Upper lobe of left lung (tissue), 6 donors: Measurements from ENCODE around the gene TRIM15. TPM values are rescaled to one million over a fixed set of nuclear protein-coding genes. Genes with fewer than 3 reads are reported as not detected.
"Not testable (repeated sequence)": the region's sequence is repeated elsewhere in the genome, so short reads cannot be mapped to it uniquely, and the experiment has no call there.

Source experiments
- ATAC-seq, 2 donors: fragments of 200-7000 bp; cut with Tn5 transposase; one replicate each; pipeline ENCODE4 v1.9.1; 2022; ENCODE audit warnings: mild to moderate bottlenecking in 2 of 2, moderate library complexity in 2 of 2; ENCODE audit not compliant: low FRiP score in 2 of 2
- DNase-seq, 2 donors: peaks; one replicate each; pipeline ENCODE4 v3.0.0-alpha.2; 2019 to 2020
- H3K27ac ChIP-seq, 4 donors: fragments of 200-600 bp; sonication (generic); one replicate each; pipeline ENCODE4 v1.5.1; 2016 to 2019
- H3K27me3 ChIP-seq, 4 donors: fragments of 200-600 bp; sonication (generic); one replicate each; pipeline ENCODE4 v1.5.1; 2017 to 2019
- H3K36me3 ChIP-seq, 4 donors: fragments of 200-600 bp; sonication (generic); one replicate each; pipeline ENCODE4 v1.5.1; 2016 to 2019
- H3K4me1 ChIP-seq, 4 donors: fragments of 200-600 bp; sonication (generic); one replicate each; pipeline ENCODE4 v1.5.1; 2018 to 2019
- H3K4me3 ChIP-seq, 4 donors: fragments of 200-600 bp; sonication (generic); one replicate each; pipeline ENCODE4 v1.5.1; 2017 to 2019; ENCODE audit warnings: mild to moderate bottlenecking in 2 of 4, moderate library complexity in 1 of 4
- H3K9me3 ChIP-seq, 4 donors: fragments of 200-600 bp; sonication (generic); one replicate each; pipeline ENCODE4 v1.5.1; 2018 to 2019
- CTCF ChIP-seq, 6 experiments: fragments of 450-650 bp in 4 of 6; fragments of 200-600 bp in 2 of 6; sonication (generic) in 2 of 6; IDR thresholded peaks; one replicate each; pipeline ENCODE4 v1.5.1; 2016 to 2019; ENCODE audit warnings: antibody characterized with exemption in 6 of 6
- EP300 ChIP-seq, 4 donors: sonication (generic); formaldehyde crosslinking; IDR thresholded peaks; one replicate each; pipeline ENCODE4 v1.5.1; 2017; ENCODE audit warnings: antibody characterized with exemption in 4 of 4, control low read depth in 2 of 4
- POLR2A ChIP-seq, 4 donors: fragments of 450-650 bp; IDR thresholded peaks; one replicate each; pipeline ENCODE4 v1.5.1; 2016 to 2017; ENCODE audit warnings: antibody characterized with exemption in 4 of 4, mild to moderate bottlenecking in 2 of 4
- POLR2AphosphoS5 ChIP-seq, 2 donors: sonication (generic); formaldehyde crosslinking; IDR thresholded peaks; one replicate each; pipeline ENCODE4 v1.5.1; 2017; ENCODE audit warnings: antibody characterized with exemption in 2 of 2
- WGBS, 2 donors: methylation state at CpG; one replicate each; pipeline ENCODE4 v1.1.5; 2017 to 2018; 5-methylcytosine and 5-hydroxymethylcytosine counted together
- total RNA-seq, 6 donors: library from RNA; depleted of rRNA in 4 of 6; stranded (reverse); fragments of >200 nt in 4 of 6; gene quantifications; one replicate each; pipeline versions ENCODE4 v1.1.0 to v1.2.1, GENCODE V29; 2016 to 2021
- donor health status: DM: no; HTN: no; CAD: no; lungs with moderate emphysema.
- donor health status: DM: no; HTN: yes; CAD: no; lungs with severe emphysema.

Gene TRIM15
- 1 to 10 TPM in 1 of 6 donors, under 1 TPM in 1, not detected in 4; 0.30 to 1.0 TPM for total RNA-seq

- DNase-seq (no peak), ATAC-seq (peak in 1 of 2 donors; percentile 8)
- TF ChIP-seq CTCF (IDR thresholded peaks at IDR 0.05): no peak
- no peak within 1 kb of the TSS for H3K27ac ChIP-seq
- H3K9me3 ChIP-seq: no peaks in the 10 kb centered on the region
- H3K4me3 ChIP-seq: no peak within 1 kb of the TSS
- H3K27me3 ChIP-seq: no peaks in the 10 kb centered on the region
- 73 to 74% methylated on average over 20 to 27 of the region's 31 CpGs for WGBS, 2 donors
- H3K4me1 ChIP-seq: no peaks in the 10 kb centered on the region
- no peaks in the 10 kb centered on the region for H3K36me3 ChIP-seq
These were observed at the start of gene TRIM15 for GRCh38 chr6:30163090-30163917. TRIM15 (plus strand) TSS chr6:30163546; CDS start chr6:30163685, 139 bp downstream.

GRCh38 chr6:30113841-30114240 lies 49.5 kb upstream of the TRIM15 start:
- WGBS, 2 donors: 51 to 54% methylated on average over 1 of the region's 1 CpG
- H3K4me3 ChIP-seq: no peak overlapping the region
- no peak overlapping the region for H3K27ac ChIP-seq
- no peaks in the 10 kb centered on the region for H3K36me3 ChIP-seq
- H3K27me3 ChIP-seq: no peaks in the 10 kb centered on the region
- H3K4me1 ChIP-seq: no peaks in the 10 kb centered on the region
- no peak for TF ChIP-seq EP300 (IDR thresholded peaks at IDR 0.05)
- TF ChIP-seq CTCF (IDR thresholded peaks at IDR 0.05): no peak
- TF ChIP-seq POLR2AphosphoS5 (IDR thresholded peaks at IDR 0.05): no peak
- TF ChIP-seq POLR2A (IDR thresholded peaks at IDR 0.05): no peak
- DNase-seq (no peak), ATAC-seq (no peak)
- no peaks in the 10 kb centered on the region for H3K9me3 ChIP-seq

- Histone ChIP-seq H3K9me3 (no peaks in the 10 kb centered on the region), H3K36me3 (no peaks in the 10 kb centered on the region), H3K4me3 (no peak overlapping the region), H3K4me1 (no peaks in the 10 kb centered on the region), H3K27me3 (no peaks in the 10 kb centered on the region), H3K27ac (no peak overlapping the region)
- TF ChIP-seq CTCF (IDR thresholded peaks at IDR 0.05) (no peak), EP300 (IDR thresholded peaks at IDR 0.05) (no peak), POLR2AphosphoS5 (IDR thresholded peaks at IDR 0.05) (no peak), POLR2A (IDR thresholded peaks at IDR 0.05) (no peak)
- DNase-seq (no peak), ATAC-seq (no peak)
- 75 to 83% methylated on average over 6 of the region's 6 CpGs for WGBS, 2 donors
These were observed 46.6 kb upstream of the TRIM15 start for GRCh38 chr6:30116724-30117123.

GRCh38 chr6:30118691-30119090 lies 44.7 kb upstream of the TRIM15 start:
- not testable (repeated sequence) for H3K9me3 ChIP-seq, H3K4me1 ChIP-seq, H3K4me3 ChIP-seq, H3K27ac ChIP-seq, H3K36me3 ChIP-seq, ATAC-seq, H3K27me3 ChIP-seq, DNase-seq
- WGBS, 2 donors: 89 to 92% methylated on average over 5 of the region's 5 CpGs

GRCh38 chr6:30121446-30122366 lies 41.6 kb upstream of the TRIM15 start:
- Histone ChIP-seq H3K27ac (no peak overlapping the region), H3K27me3 (no peaks in the 10 kb centered on the region), H3K4me1 (no peaks in the 10 kb centered on the region), H3K36me3 (no peaks in the 10 kb centered on the region), H3K9me3 (no peaks in the 10 kb centered on the region), H3K4me3 (no peak overlapping the region)
- DNase-seq: no peak
- no peak for ATAC-seq
- WGBS, 2 donors: 78 to 90% methylated on average over 10 of the region's 10 CpGs
- TF ChIP-seq CTCF (IDR thresholded peaks at IDR 0.05): no peak
- TF ChIP-seq POLR2A (IDR thresholded peaks at IDR 0.05): no peak
- no peak for TF ChIP-seq EP300 (IDR thresholded peaks at IDR 0.05)
- no peak for TF ChIP-seq POLR2AphosphoS5 (IDR thresholded peaks at IDR 0.05)
